ENCODE measurements around the gene MCF2L2.
A peak's percentile ranks its signal among the peaks of the same experiment; 100 is the strongest.

Gene MCF2L2

DNA sequence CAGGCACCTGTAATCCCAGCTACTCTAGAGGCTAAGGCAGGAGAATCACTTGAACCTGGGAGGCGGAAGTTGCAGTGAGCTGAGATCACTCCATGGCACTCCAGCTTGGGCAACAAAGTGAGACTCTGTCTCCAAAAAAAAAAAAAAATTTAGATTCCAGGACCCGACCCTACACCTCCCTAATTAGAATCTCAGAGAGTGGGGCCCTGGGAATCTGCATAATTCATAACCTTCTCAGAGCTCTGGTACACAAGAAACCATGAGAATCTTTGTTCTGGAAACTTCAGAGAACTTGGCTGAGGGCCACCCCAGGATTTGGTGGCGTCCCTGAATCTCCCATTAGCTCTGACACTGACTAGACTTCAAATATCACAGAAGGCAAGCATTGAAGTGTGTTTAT, 143.8 kb downstream of the MCF2L2 start:
- H3K27ac ChIP-seq: peak overlapping the region; percentile 71

DNA sequence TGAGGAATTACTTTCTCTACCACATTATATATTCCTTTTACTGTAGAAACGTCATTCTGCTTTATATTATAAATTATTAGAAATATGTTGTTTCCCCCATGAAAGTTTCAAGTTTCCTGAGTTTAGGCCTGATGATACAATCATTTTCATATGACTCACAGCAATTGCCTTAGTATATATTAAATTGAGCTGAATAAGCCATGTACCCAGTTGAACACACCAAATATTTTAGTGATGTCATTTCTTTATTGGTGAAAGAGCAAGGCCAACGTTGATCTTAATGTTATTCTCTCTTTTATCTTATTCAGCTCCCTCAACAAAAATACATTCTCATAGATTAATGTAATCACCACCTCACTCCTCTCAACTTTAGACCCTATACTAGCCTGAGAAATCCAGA, 144.5 kb downstream of the MCF2L2 start:
- Histone ChIP-seq H3K4me1 (ENCODE audit: control insufficient read depth in 1 of 2, insufficient read depth in 1 of 2, low read depth in 1 of 2, low read length in 1 of 2) (peaks cover 15 to 17% of the 10 kb centered on the region in 2 experiments), H3K9me3 (no peaks in the 10 kb centered on the region), H3K36me3 (no peaks in the 10 kb centered on the region), H3K27ac (no peak overlapping the region), H3K27me3 (no peaks in the 10 kb centered on the region), H3K4me3 (ENCODE audit: low read depth in 1 of 2, low read length in 1 of 2) (no peak overlapping the region)
- TF ChIP-seq, protein P1, sequence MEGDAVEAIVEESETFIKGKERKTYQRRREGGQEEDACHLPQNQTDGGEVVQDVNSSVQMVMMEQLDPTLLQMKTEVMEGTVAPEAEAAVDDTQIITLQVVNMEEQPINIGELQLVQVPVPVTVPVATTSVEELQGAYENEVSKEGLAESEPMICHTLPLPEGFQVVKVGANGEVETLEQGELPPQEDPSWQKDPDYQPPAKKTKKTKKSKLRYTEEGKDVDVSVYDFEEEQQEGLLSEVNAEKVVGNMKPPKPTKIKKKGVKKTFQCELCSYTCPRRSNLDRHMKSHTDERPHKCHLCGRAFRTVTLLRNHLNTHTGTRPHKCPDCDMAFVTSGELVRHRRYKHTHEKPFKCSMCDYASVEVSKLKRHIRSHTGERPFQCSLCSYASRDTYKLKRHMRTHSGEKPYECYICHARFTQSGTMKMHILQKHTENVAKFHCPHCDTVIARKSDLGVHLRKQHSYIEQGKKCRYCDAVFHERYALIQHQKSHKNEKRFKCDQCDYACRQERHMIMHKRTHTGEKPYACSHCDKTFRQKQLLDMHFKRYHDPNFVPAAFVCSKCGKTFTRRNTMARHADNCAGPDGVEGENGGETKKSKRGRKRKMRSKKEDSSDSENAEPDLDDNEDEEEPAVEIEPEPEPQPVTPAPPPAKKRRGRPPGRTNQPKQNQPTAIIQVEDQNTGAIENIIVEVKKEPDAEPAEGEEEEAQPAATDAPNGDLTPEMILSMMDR (IDR thresholded peaks at IDR 0.05): no peak

More for the DNA sequence above, 143.8 kb downstream of the MCF2L2 start:
- no peaks in the 10 kb centered on the region for H3K27me3 ChIP-seq
- H3K36me3 ChIP-seq: no peaks in the 10 kb centered on the region
- H3K4me1 ChIP-seq (ENCODE audit: control insufficient read depth in 1 of 2, insufficient read depth in 1 of 2, low read depth in 1 of 2, low read length in 1 of 2): peaks cover 15 to 17% of the 10 kb centered on the region in 2 experiments
- no peak overlapping the region for H3K4me3 ChIP-seq (ENCODE audit: low read depth in 1 of 2, low read length in 1 of 2)
- TF ChIP-seq, protein P1 (IDR thresholded peaks at IDR 0.05): no peak
- H3K9me3 ChIP-seq: no peaks in the 10 kb centered on the region

DNA sequence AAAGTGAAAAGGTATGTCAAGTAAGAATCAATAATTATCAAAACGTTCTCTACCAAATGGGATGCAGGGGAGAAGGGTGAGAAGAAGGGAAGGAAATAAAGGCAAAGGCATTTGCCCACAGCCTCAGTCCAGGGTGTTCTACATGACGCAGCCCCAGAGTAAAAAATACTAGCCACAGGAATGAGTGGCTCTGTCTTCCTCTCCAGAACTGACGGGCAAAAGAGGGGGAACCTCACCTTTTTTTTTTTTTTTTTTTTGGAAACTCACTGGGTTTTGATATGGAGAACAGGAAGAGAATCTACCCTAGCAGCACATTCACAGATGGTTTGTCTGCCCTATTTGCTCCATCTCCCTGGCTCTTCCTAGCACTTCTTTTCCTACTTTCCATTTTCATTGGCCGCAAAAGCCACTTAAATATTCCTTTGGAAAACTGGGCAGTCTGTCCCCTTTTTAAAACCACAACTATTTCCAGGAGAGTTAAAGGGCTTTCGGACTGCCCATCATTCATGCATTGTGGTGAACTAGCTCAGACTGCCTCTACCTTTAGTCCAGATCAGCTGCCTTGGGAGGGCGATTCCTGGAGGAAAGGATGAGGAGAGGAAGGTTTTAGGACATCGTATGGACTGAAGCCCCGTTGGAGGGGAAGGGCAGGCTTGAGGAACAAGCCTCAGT, 147.2 kb downstream of the MCF2L2 start:
- no peak overlapping the region for H3K27ac ChIP-seq
- no peaks in the 10 kb centered on the region for H3K27me3 ChIP-seq
- no peak overlapping the region for H3K4me3 ChIP-seq (ENCODE audit: low read depth in 1 of 2, low read length in 1 of 2)
- H3K4me1 ChIP-seq (ENCODE audit: control insufficient read depth in 1 of 2, insufficient read depth in 1 of 2, low read depth in 1 of 2, low read length in 1 of 2): peaks cover 14 to 15% of the 10 kb centered on the region in 2 experiments
- no peaks in the 10 kb centered on the region for H3K36me3 ChIP-seq
- H3K9me3 ChIP-seq: no peaks in the 10 kb centered on the region
- TF ChIP-seq, protein P1 (IDR thresholded peaks at IDR 0.05): no peak

DNA sequence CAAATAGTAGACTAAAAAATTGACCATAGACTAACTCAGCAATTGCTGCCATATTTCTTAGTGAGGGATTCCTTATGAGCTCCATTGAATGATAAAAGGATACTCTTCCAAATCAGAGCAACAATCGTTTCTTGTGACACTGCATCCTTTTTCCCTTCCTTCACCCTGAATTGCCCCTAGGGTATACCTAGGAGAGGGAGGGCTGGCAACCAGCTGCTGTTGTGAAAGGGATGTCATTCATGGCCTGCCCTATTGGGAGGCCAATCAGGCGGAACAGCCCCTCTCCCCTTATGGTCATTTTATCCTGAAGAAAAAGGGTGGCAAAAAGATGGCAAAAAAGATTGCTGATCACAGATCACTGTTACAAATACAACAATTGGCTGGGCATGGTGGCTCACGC, 149.0 kb downstream of the MCF2L2 start:
- Histone ChIP-seq H3K9me3 (no peaks in the 10 kb centered on the region), H3K4me1 (ENCODE audit: control insufficient read depth in 1 of 2, insufficient read depth in 1 of 2, low read depth in 1 of 2, low read length in 1 of 2) (peaks cover 9 to 15% of the 10 kb centered on the region in 2 experiments), H3K27me3 (no peaks in the 10 kb centered on the region), H3K27ac (no peak overlapping the region), H3K36me3 (no peaks in the 10 kb centered on the region), H3K4me3 (ENCODE audit: low read depth in 1 of 2, low read length in 1 of 2) (no peak overlapping the region)
- TF ChIP-seq, protein P1 (IDR thresholded peaks at IDR 0.05): no peak

DNA sequence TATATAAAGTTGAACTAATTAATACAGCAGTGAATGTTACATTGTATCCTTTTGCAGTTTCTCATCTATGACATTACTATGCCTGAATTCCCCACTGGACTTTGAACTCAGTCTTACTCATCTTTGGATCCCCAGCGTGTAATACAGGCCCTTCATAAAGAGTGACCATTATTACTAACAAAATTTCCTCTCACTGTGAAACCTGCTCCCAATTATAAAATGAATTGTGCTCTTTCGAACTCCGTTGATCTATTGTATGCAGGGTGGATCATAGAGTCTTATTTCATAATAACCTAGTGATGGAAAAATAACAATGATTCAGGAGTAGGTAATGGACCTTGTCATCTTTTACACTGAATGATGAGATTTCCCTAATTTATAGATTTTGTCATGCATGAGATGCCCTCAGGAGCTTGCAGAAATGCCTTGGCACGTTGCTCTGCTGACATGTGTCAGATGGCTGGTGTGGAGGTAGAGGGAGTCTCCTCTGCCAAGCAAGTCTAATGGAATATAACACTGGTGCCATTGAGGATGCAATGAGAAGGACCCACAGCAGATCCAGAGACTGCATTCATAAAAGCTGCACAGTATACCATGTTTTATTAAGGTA, 149.8 kb downstream of the MCF2L2 start:
- H3K27me3 ChIP-seq: no peaks in the 10 kb centered on the region
- no peak overlapping the region for H3K4me3 ChIP-seq (ENCODE audit: low read depth in 1 of 2, low read length in 1 of 2)
- H3K9me3 ChIP-seq: no peaks in the 10 kb centered on the region
- TF ChIP-seq, protein P1 (IDR thresholded peaks at IDR 0.05): no peak
- H3K27ac ChIP-seq: no peak overlapping the region
- no peaks in the 10 kb centered on the region for H3K36me3 ChIP-seq
- H3K4me1 ChIP-seq (ENCODE audit: control insufficient read depth in 1 of 2, insufficient read depth in 1 of 2, low read depth in 1 of 2, low read length in 1 of 2): peaks cover 9 to 16% of the 10 kb centered on the region in 2 experiments
